Fibroblast of lung (primary cell): Measurements from ENCODE around the gene LRCH2. TPM values are rescaled to one million over a fixed set of nuclear protein-coding genes. Genes with fewer than 3 reads are reported as not detected.

ENCODE experiments used
- DNase-seq, 2 donors: peaks; one replicate each; pipeline versions ENCODE4 v3.0.0 to v3.0.0-alpha.2; 2010; ENCODE audit warnings: low read depth in 2 of 2
- H2AFZ ChIP-seq: 2 replicates; pipeline ENCODE4 v1.5.1; 2012; ENCODE audit warnings: low read length, control low read depth, inconsistent platforms
- H3K27ac ChIP-seq: 2 replicates; pipeline ENCODE4 v1.5.1; 2011; ENCODE audit warnings: low read length, control low read depth; ENCODE audit not compliant: insufficient read depth
- H3K27me3 ChIP-seq: 2 replicates; pipeline ENCODE4 v1.5.1; 2011; ENCODE audit warnings: mild to moderate bottlenecking, low read length; ENCODE audit not compliant: control insufficient read depth, insufficient read depth
- H3K36me3 ChIP-seq: 2 replicates; pipeline ENCODE4 v1.5.1; 2011; ENCODE audit warnings: low read length; ENCODE audit not compliant: control insufficient read depth, insufficient read depth
- H3K4me1 ChIP-seq: 2 replicates; pipeline ENCODE4 v1.5.1; 2011; ENCODE audit warnings: low read length; ENCODE audit not compliant: control insufficient read depth, insufficient read depth; ENCODE audit errors: extremely low read depth
- H3K4me2 ChIP-seq: 2 replicates; pipeline ENCODE4 v1.5.1; 2011; ENCODE audit warnings: low read length, control low read depth; ENCODE audit not compliant: insufficient read depth; ENCODE audit errors: extremely low read depth
- H3K4me3 ChIP-seq, 4 experiments: fragments of 200-600 bp in 1 of 4; sonication (generic) in 1 of 4; replicated peaks in 1 of 4; 2 replicates each; pipeline ENCODE4 v1.5.1; 2011 to 2016; ENCODE audit warnings: low read length in 4 of 4, low read depth in 3 of 4, mild to moderate bottlenecking in 3 of 4, control low read depth in 2 of 4, inconsistent platforms in 1 of 4, mixed read lengths in 1 of 4; ENCODE audit not compliant: insufficient read depth in 1 of 4; ENCODE audit errors: control extremely low read depth in 1 of 4
- H3K79me2 ChIP-seq: 2 replicates; pipeline ENCODE4 v1.5.1; 2012; ENCODE audit warnings: mild to moderate bottlenecking, low read length, inconsistent platforms; ENCODE audit not compliant: control insufficient read depth, insufficient read depth
- H3K9ac ChIP-seq: 2 replicates; pipeline ENCODE4 v1.5.1; 2011; ENCODE audit warnings: mild to moderate bottlenecking, low read length, control low read depth; ENCODE audit not compliant: insufficient read depth
- H3K9me3 ChIP-seq: 2 replicates; pipeline ENCODE4 v1.5.1; 2012; ENCODE audit warnings: low read depth, low read length; ENCODE audit not compliant: control insufficient read depth, insufficient read depth
- H4K20me1 ChIP-seq: 2 replicates; pipeline ENCODE4 v1.5.1; 2011; ENCODE audit warnings: low read length; ENCODE audit not compliant: control insufficient read depth, insufficient read depth; ENCODE audit errors: extremely low read depth
- EZH2 ChIP-seq: IDR thresholded peaks from 2 replicates; pipeline ENCODE4 v1.5.1; 2012; ENCODE audit warnings: low read length, control low read depth, mild to moderate bottlenecking; ENCODE audit errors: missing control alignments
- polyA plus RNA-seq, 2 donors: library from polyadenylated mRNA; depleted of rRNA in 1 of 2; stranded (reverse) in 1 of 2; unstranded in 1 of 2; fragments of >200 nt; gene quantifications; 2 replicates each; pipeline ENCODE4 v1.2.1, GENCODE V29; 2011 to 2012; ENCODE audit warnings: missing spikeins in 1 of 2
- total RNA-seq: library from RNA; depleted of rRNA; stranded (reverse); fragments of >200 nt; gene quantifications from 2 replicates; pipeline ENCODE4 v1.2.1, GENCODE V29; 2014
- TF ChIP-seq, protein P1 (sequence below), 2 donors: IDR thresholded peaks in 1 of 2; conservative IDR thresholded peaks in 1 of 2; 1 replicate in 1 of 2; 2 replicates in 1 of 2; pipeline ENCODE4 v1.5.1; 2011 to 2012; ENCODE audit warnings: low read length in 2 of 2, control low read depth in 1 of 2, inconsistent platforms in 1 of 2, low read depth in 1 of 2, mild to moderate bottlenecking in 1 of 2

Gene LRCH2
- total and polyA plus RNA-seq, 2 donors (not counting 1 experiment from before 2014, with no cell fraction given), result 7.9 to 19.5 TPM

DNA sequence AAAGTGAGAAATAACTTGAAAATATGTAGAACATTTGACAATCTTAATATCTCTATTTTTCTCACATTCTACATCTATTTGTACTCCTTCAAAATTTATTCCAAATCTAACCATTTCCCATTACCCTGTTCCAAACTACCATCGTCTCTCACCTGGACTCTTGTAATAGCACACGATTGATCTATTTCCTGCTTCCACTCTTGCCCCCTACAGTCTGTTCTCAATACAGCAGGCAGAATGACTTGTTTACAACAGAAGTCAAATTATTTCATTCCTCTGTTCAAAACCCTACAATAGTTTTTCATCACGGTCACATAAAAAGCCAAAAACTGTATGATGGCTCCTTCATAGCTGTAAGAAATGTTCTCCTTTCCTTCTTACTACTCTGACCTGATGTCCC lies 34.5 kb upstream of the LRCH2 start:
- H3K27me3 ChIP-seq, result no peaks in the 10 kb centered on the region
- TF ChIP-seq EZH2, result no peak
- TF ChIP-seq, protein P1, sequence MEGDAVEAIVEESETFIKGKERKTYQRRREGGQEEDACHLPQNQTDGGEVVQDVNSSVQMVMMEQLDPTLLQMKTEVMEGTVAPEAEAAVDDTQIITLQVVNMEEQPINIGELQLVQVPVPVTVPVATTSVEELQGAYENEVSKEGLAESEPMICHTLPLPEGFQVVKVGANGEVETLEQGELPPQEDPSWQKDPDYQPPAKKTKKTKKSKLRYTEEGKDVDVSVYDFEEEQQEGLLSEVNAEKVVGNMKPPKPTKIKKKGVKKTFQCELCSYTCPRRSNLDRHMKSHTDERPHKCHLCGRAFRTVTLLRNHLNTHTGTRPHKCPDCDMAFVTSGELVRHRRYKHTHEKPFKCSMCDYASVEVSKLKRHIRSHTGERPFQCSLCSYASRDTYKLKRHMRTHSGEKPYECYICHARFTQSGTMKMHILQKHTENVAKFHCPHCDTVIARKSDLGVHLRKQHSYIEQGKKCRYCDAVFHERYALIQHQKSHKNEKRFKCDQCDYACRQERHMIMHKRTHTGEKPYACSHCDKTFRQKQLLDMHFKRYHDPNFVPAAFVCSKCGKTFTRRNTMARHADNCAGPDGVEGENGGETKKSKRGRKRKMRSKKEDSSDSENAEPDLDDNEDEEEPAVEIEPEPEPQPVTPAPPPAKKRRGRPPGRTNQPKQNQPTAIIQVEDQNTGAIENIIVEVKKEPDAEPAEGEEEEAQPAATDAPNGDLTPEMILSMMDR (conservative IDR thresholded peaks at IDR 0.05 in 1 of 2, IDR thresholded peaks at IDR 0.05 in 1 of 2; ENCODE audit: low read depth in 1 of 2, low read length in 2 of 2), result peak; percentile 24 to 42
- no peaks in the 10 kb centered on the region for H3K4me1 ChIP-seq
- H3K9ac ChIP-seq, result no peak overlapping the region
- H3K27ac ChIP-seq, result no peak overlapping the region
- H3K4me3 ChIP-seq, result no peak overlapping the region
- H3K79me2 ChIP-seq, result no peaks in the 10 kb centered on the region
- H3K9me3 ChIP-seq, result no peaks in the 10 kb centered on the region
- peak in 1 of 2 donors; percentile 6 for DNase-seq
- H2AFZ ChIP-seq, result no peak overlapping the region
- no peaks in the 10 kb centered on the region for H3K36me3 ChIP-seq
- no peaks in the 10 kb centered on the region for H4K20me1 ChIP-seq
- no peak overlapping the region for H3K4me2 ChIP-seq

DNA sequence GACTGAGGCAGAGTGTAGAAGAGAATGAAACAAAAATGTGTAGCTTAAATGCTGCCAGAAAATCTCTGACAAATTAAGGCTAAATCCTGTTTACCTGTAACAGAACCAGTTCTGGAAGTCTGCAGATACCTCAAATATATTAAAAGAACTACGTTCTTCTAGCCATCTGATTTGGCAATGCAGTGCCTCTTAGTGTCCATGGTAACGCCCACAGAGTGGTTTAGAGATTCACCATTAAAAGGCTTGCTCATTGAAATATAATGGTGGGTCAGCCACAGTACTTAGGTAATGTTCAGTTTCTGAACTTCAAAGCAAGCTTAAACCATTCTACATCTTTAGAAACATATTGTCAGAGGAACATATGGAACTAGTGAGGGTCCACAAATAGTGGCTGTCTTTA lies 32.4 kb upstream of the LRCH2 start:
- peak in 1 of 2 donors; percentile 10 for DNase-seq
- no peak overlapping the region for H3K9ac ChIP-seq
- no peaks in the 10 kb centered on the region for H3K9me3 ChIP-seq
- H3K27me3 ChIP-seq, result no peaks in the 10 kb centered on the region
- no peaks in the 10 kb centered on the region for H4K20me1 ChIP-seq
- H3K4me3 ChIP-seq, result no peak overlapping the region
- no peak overlapping the region for H3K4me2 ChIP-seq
- no peaks in the 10 kb centered on the region for H3K36me3 ChIP-seq
- H2AFZ ChIP-seq, result no peak overlapping the region
- no peaks in the 10 kb centered on the region for H3K79me2 ChIP-seq
- H3K27ac ChIP-seq, result no peak overlapping the region
- TF ChIP-seq EZH2, result no peak
- TF ChIP-seq, protein P1 (conservative IDR thresholded peaks at IDR 0.05 in 1 of 2, IDR thresholded peaks at IDR 0.05 in 1 of 2; ENCODE audit: low read depth in 1 of 2, low read length in 2 of 2), result no peak
- H3K4me1 ChIP-seq, result no peaks in the 10 kb centered on the region

GRCh38 chrX:115264009-115264408 lies 30.1 kb upstream of the LRCH2 start:
- Histone ChIP-seq H3K4me1 (no peaks in the 10 kb centered on the region), H3K9me3 (no peaks in the 10 kb centered on the region), H3K27ac (no peak overlapping the region), H4K20me1 (no peaks in the 10 kb centered on the region), H3K79me2 (no peaks in the 10 kb centered on the region), H3K9ac (no peak overlapping the region), H3K36me3 (no peaks in the 10 kb centered on the region), H2AFZ (no peak overlapping the region), H3K27me3 (no peaks in the 10 kb centered on the region), H3K4me2 (no peak overlapping the region), H3K4me3 (no peak overlapping the region)
- TF ChIP-seq, protein P1 (conservative IDR thresholded peaks at IDR 0.05 in 1 of 2, IDR thresholded peaks at IDR 0.05 in 1 of 2; ENCODE audit: low read depth in 1 of 2, low read length in 2 of 2), result no peak
- TF ChIP-seq EZH2, result no peak
- DNase-seq, result no peak
